ENCODE data around the gene PARVA.

GRCh38 chr11:12516387-12517105 is 139.2 kb downstream of the PARVA start:
- TF ChIP-seq TAF1 (IDR thresholded peaks at IDR 0.05; ENCODE audit: borderline replicate concordance, insufficient read depth, low read length) = no peak
- TF ChIP-seq POLR2AphosphoS5 (IDR thresholded peaks at IDR 0.05; ENCODE audit: low read depth, low read length) = no peak
